ENCODE results near the gene TBC1D9B. TPM values are rescaled to one million over a fixed set of nuclear protein-coding genes. Genes with fewer than 3 reads are reported as not detected.

The TBC1D9B gene
- total and polyA plus RNA-seq, 4 experiments from 2014 or later: 9.3 to 85.0 (median 61.1) TPM

- H3K36me3 Mint-ChIP-seq: peaks cover 16 to 28% of the 10 kb centered on the region in 2 donors
- H3K9me3 Mint-ChIP-seq: peaks cover 0 to 5% (median 0%) of the 10 kb centered on the region in 8 donors
- H3K27ac ChIP-seq (ENCODE audit: low read depth, low read length): no peak overlapping the region
- peaks cover 6% of the 10 kb centered on the region for H3K36me3 ChIP-seq (ENCODE audit: insufficient read depth, low read length)
- ChIA-PET CTCF (ENCODE audit: partially characterized antibody) (interaction anchor here (1.0 to 1.1 kb wide), 2 partner anchors 16 to 91 kb away, joined by 3 read pairs; no protein-coding TSS in a partner anchor), POLR2A (ENCODE audit: partially characterized antibody) (interaction anchor here (0.5 to 7.5 kb wide), 4 partner anchors 12 to 58 kb away, joined by 3 to 159 read pairs (median 5); partner anchors contain the start of genes LTC4S and MGAT4B)
- no peaks in the 10 kb centered on the region for H3K27me3 ChIP-seq (ENCODE audit: insufficient read depth, low read length)
- no peaks in the 10 kb centered on the region for H3K9me3 ChIP-seq (ENCODE audit: control insufficient read depth in 1 of 2, low read length in 2 of 2)
- peak overlapping the region in 4 of 7 donors; percentile 91 to 96 (median 94) for H3K27ac Mint-ChIP-seq
- intact Hi-C loops (cut with micrococcal nuclease): no loop called here
- no peak overlapping the region for H3K4me3 ChIP-seq (ENCODE audit: low read length in 2 of 2)
- H3K4me1 Mint-ChIP-seq: peaks cover 22 to 40% (median 31%) of the 10 kb centered on the region in 4 donors
- H3K4me3 Mint-ChIP-seq: peak overlapping the region in 7 of 8 donors; percentile 13 to 71 (median 31)
- DNase-seq: peak in 1 of 5 donors; percentile 37
- H3K4me1 ChIP-seq (ENCODE audit: insufficient read depth, low read length): peaks cover 39% of the 10 kb centered on the region
- peaks cover 0 to 4% of the 10 kb centered on the region in 2 donors for H3K27me3 Mint-ChIP-seq
Measured at GRCh38 chr5:179817470-179817840, 90.2 kb downstream of the TBC1D9B start.

GRCh38 chr5:179816796-179817469 is 90.8 kb downstream of the TBC1D9B start:
- peaks cover 34% of the 10 kb centered on the region for H3K4me1 ChIP-seq (ENCODE audit: insufficient read depth, low read length)
- no peaks in the 10 kb centered on the region for H3K27me3 ChIP-seq (ENCODE audit: insufficient read depth, low read length)
- peaks cover 13 to 23% of the 10 kb centered on the region in 2 donors for H3K36me3 Mint-ChIP-seq
- H3K27ac ChIP-seq (ENCODE audit: low read depth, low read length): no peak overlapping the region
- peak overlapping the region in 3 of 8 donors; percentile 15 to 67 (median 48) for H3K4me3 Mint-ChIP-seq
- intact Hi-C loops (cut with micrococcal nuclease): no loop called here
- H3K27ac Mint-ChIP-seq: peak overlapping the region in 1 of 7 donors; percentile 31
- H3K4me3 ChIP-seq (ENCODE audit: low read length in 2 of 2): no peak overlapping the region
- H3K9me3 ChIP-seq (ENCODE audit: control insufficient read depth in 1 of 2, low read length in 2 of 2): no peaks in the 10 kb centered on the region
- DNase-seq: peak in 1 of 5 donors; percentile 18
- ChIA-PET POLR2A (ENCODE audit: partially characterized antibody) (interaction anchor here (0.5 to 7.5 kb wide), 3 partner anchors 11 to 58 kb away, joined by 4 to 159 read pairs (median 6); partner anchors contain the start of genes LTC4S and MGAT4B), CTCF (ENCODE audit: partially characterized antibody) (interaction anchor here (1.1 kb wide), 1 partner anchor 15 kb away, joined by 3 read pairs; no protein-coding TSS in a partner anchor)
- H3K36me3 ChIP-seq (ENCODE audit: insufficient read depth, low read length): peaks cover 5% of the 10 kb centered on the region
- peaks cover 0 to 5% (median 0%) of the 10 kb centered on the region in 8 donors for H3K9me3 Mint-ChIP-seq
- H3K27me3 Mint-ChIP-seq: peaks cover 0 to 4% of the 10 kb centered on the region in 2 donors
- peaks cover 17 to 35% (median 26%) of the 10 kb centered on the region in 4 donors for H3K4me1 Mint-ChIP-seq

GRCh38 chr5:179816401-179816795 is 91.3 kb downstream of the TBC1D9B start:
- H3K4me1 Mint-ChIP-seq: peaks cover 15 to 29% (median 23%) of the 10 kb centered on the region in 4 donors

GRCh38 chr5:179815491-179816249 is 92.0 kb downstream of the TBC1D9B start:
- H3K4me1 ChIP-seq (ENCODE audit: insufficient read depth, low read length): peaks cover 32% of the 10 kb centered on the region
- CTCF ChIA-PET (ENCODE audit: partially characterized antibody): no interaction called here

More at GRCh38 chr5:179816401-179816795, 91.3 kb downstream of the TBC1D9B start:
- H3K4me3 ChIP-seq (ENCODE audit: low read length in 2 of 2): no peak overlapping the region
- peak overlapping the region in 1 of 8 donors; percentile 43 for H3K4me3 Mint-ChIP-seq
- H3K27ac Mint-ChIP-seq: peak overlapping the region in 2 of 7 donors; percentile 31 to 59
- no peaks in the 10 kb centered on the region for H3K9me3 ChIP-seq (ENCODE audit: control insufficient read depth in 1 of 2, low read length in 2 of 2)
- DNase-seq: no peak
- H3K4me1 ChIP-seq (ENCODE audit: insufficient read depth, low read length): peaks cover 32% of the 10 kb centered on the region
- peaks cover 0 to 2% of the 10 kb centered on the region in 2 donors for H3K27me3 Mint-ChIP-seq
- H3K36me3 Mint-ChIP-seq: peaks cover 11 to 18% of the 10 kb centered on the region in 2 donors
- ChIA-PET POLR2A (ENCODE audit: partially characterized antibody) (interaction anchor here (1.1 to 7.5 kb wide), 3 partner anchors 11 to 22 kb away, joined by 4 to 159 read pairs (median 6); partner anchors contain the start of genes LTC4S and MGAT4B), CTCF (ENCODE audit: partially characterized antibody) (interaction anchor here (1.1 kb wide), 1 partner anchor 15 kb away, joined by 3 read pairs; no protein-coding TSS in a partner anchor)
- no peak overlapping the region for H3K27ac ChIP-seq (ENCODE audit: low read depth, low read length)
- no peaks in the 10 kb centered on the region for H3K27me3 ChIP-seq (ENCODE audit: insufficient read depth, low read length)
- intact Hi-C loops (cut with micrococcal nuclease): no loop called here
- peaks cover 5% of the 10 kb centered on the region for H3K36me3 ChIP-seq (ENCODE audit: insufficient read depth, low read length)
- peaks cover 0 to 1% (median 0%) of the 10 kb centered on the region in 8 donors for H3K9me3 Mint-ChIP-seq

GRCh38 chr5:179814090-179814489 is 93.6 kb downstream of the TBC1D9B start:
- ChIA-PET POLR2A (ENCODE audit: partially characterized antibody) (interaction anchor here (1.1 kb wide), 1 partner anchor 20 kb away, joined by 3 read pairs; the partner anchor contains the start of gene LTC4S), CTCF (ENCODE audit: partially characterized antibody) (interaction anchor here (4.3 kb wide), 1 partner anchor 13 kb away, joined by 25 read pairs; no protein-coding TSS in a partner anchor)
- Histone ChIP-seq H3K27ac (ENCODE audit: low read depth, low read length) (no peak overlapping the region), H3K4me1 (ENCODE audit: insufficient read depth, low read length) (peaks cover 17% of the 10 kb centered on the region), H3K36me3 (ENCODE audit: insufficient read depth, low read length) (peaks cover 5% of the 10 kb centered on the region), H3K4me3 (ENCODE audit: low read length in 2 of 2) (no peak overlapping the region), H3K9me3 (ENCODE audit: control insufficient read depth in 1 of 2, low read length in 2 of 2) (no peaks in the 10 kb centered on the region), H3K27me3 (ENCODE audit: insufficient read depth, low read length) (no peaks in the 10 kb centered on the region)
- peaks cover 0 to 2% of the 10 kb centered on the region in 2 donors for H3K27me3 Mint-ChIP-seq
- H3K27ac Mint-ChIP-seq: peak overlapping the region in 2 of 7 donors; percentile 30 to 76
- peaks cover 11 to 17% of the 10 kb centered on the region in 2 donors for H3K36me3 Mint-ChIP-seq
- intact Hi-C loops (cut with micrococcal nuclease): no loop called here
- H3K4me3 Mint-ChIP-seq: no peak overlapping the region
- DNase-seq: no peak
- H3K9me3 Mint-ChIP-seq: no peaks in the 10 kb centered on the region
- H3K4me1 Mint-ChIP-seq: peaks cover 8 to 19% (median 15%) of the 10 kb centered on the region in 4 donors

More at GRCh38 chr5:179815491-179816249, 92.0 kb downstream of the TBC1D9B start:
- Histone ChIP-seq H3K9me3 (ENCODE audit: control insufficient read depth in 1 of 2, low read length in 2 of 2) (no peaks in the 10 kb centered on the region), H3K27me3 (ENCODE audit: insufficient read depth, low read length) (no peaks in the 10 kb centered on the region), H3K27ac (ENCODE audit: low read depth, low read length) (no peak overlapping the region), H3K4me3 (ENCODE audit: low read length in 2 of 2) (no peak overlapping the region), H3K36me3 (ENCODE audit: insufficient read depth, low read length) (peaks cover 5% of the 10 kb centered on the region)
- H3K4me3 Mint-ChIP-seq: peak overlapping the region in 4 of 8 donors; percentile 3 to 36 (median 30)
- peaks cover 15 to 28% (median 23%) of the 10 kb centered on the region in 4 donors for H3K4me1 Mint-ChIP-seq
- POLR2A ChIA-PET (ENCODE audit: partially characterized antibody): interaction anchor here (0.7 to 1.3 kb wide), 2 partner anchors 19 to 66 kb away, joined by 4 to 5 read pairs; no protein-coding TSS in a partner anchor
- no peaks in the 10 kb centered on the region for H3K9me3 Mint-ChIP-seq
- intact Hi-C loops (cut with micrococcal nuclease): no loop called here
- peaks cover 0 to 2% of the 10 kb centered on the region in 2 donors for H3K27me3 Mint-ChIP-seq
- peaks cover 11 to 17% of the 10 kb centered on the region in 2 donors for H3K36me3 Mint-ChIP-seq
- H3K27ac Mint-ChIP-seq: peak overlapping the region in 4 of 7 donors; percentile 54 to 79 (median 62)
- DNase-seq: peak in 1 of 5 donors; percentile 22

- ChIA-PET CTCF (ENCODE audit: partially characterized antibody) (interaction anchor here (4.3 kb wide), 1 partner anchor 12 kb away, joined by 25 read pairs; no protein-coding TSS in a partner anchor), POLR2A (ENCODE audit: partially characterized antibody) (interaction anchor here (1.1 to 1.9 kb wide), 2 partner anchors 17 to 19 kb away, joined by 3 to 7 read pairs; partner anchors contain the start of gene LTC4S)
- peaks cover 2 to 11% (median 8%) of the 10 kb centered on the region in 4 donors for H3K4me1 Mint-ChIP-seq
- Histone ChIP-seq H3K36me3 (ENCODE audit: insufficient read depth, low read length) (peaks cover 5% of the 10 kb centered on the region), H3K9me3 (ENCODE audit: control insufficient read depth in 1 of 2, low read length in 2 of 2) (no peaks in the 10 kb centered on the region), H3K4me1 (ENCODE audit: insufficient read depth, low read length) (peaks cover 8% of the 10 kb centered on the region), H3K27me3 (ENCODE audit: insufficient read depth, low read length) (no peaks in the 10 kb centered on the region), H3K4me3 (ENCODE audit: low read length in 2 of 2) (no peak overlapping the region), H3K27ac (ENCODE audit: low read depth, low read length) (no peak overlapping the region)
- H3K36me3 Mint-ChIP-seq: peaks cover 11 to 14% of the 10 kb centered on the region in 2 donors
- intact Hi-C loops (cut with micrococcal nuclease): no loop called here
- no peak for DNase-seq
- H3K27me3 Mint-ChIP-seq: peaks cover 0 to 2% of the 10 kb centered on the region in 2 donors
- peak overlapping the region in 3 of 7 donors; percentile 46 to 76 (median 53) for H3K27ac Mint-ChIP-seq
- no peaks in the 10 kb centered on the region for H3K9me3 Mint-ChIP-seq
- H3K4me3 Mint-ChIP-seq: no peak overlapping the region
Measured at GRCh38 chr5:179812997-179813607, 94.6 kb downstream of the TBC1D9B start.

Measured in CD4-positive, alpha-beta memory T cell (primary cell).